Loucy (cell line): ENCODE measurements around the gene CNTNAP2.

Experiments
- CTCF ChIP-seq: fragments of 200-600 bp; sonication (generic); conservative IDR thresholded peaks from 2 replicates; pipeline ENCODE4 v1.5.1; 2014; ENCODE audit warnings: mild to moderate bottlenecking, antibody characterized with exemption, low read length
- EZH2phosphoT487 ChIP-seq: fragments of 200-600 bp; IDR thresholded peaks from 2 replicates; pipeline ENCODE4 v1.6.1; 2018; ENCODE audit warnings: antibody characterized with exemption, mild to moderate bottlenecking, moderate library complexity, borderline replicate concordance

- TF ChIP-seq CTCF: no peak
- TF ChIP-seq EZH2phosphoT487: no peak
These were observed 2057.8 kb downstream of the CNTNAP2 start for GRCh38 chr7:148174376-148174775.
